ENCODE data around the gene XKR7.

Gene XKR7

GRCh38 chr20:32017711-32018251 is 49.8 kb downstream of the XKR7 start:
- peak overlapping the region; percentile 78 for H3K27ac ChIP-seq
- TF ChIP-seq ZFX (IDR thresholded peaks at IDR 0.05; ENCODE audit: borderline replicate concordance) (no peak), CTCF (IDR thresholded peaks at IDR 0.05) (peak; percentile 62)

GRCh38 chr20:32018269-32019155 is 50.6 kb downstream of the XKR7 start:
- H3K27ac ChIP-seq = peak overlapping the region; percentile 78
- TF ChIP-seq ZFX (IDR thresholded peaks at IDR 0.05; ENCODE audit: borderline replicate concordance) (no peak), CTCF (IDR thresholded peaks at IDR 0.05) (no peak)

GRCh38 chr20:32019156-32019510 is 51.2 kb downstream of the XKR7 start:
- H3K27ac ChIP-seq = peak overlapping the region; percentile 78
- TF ChIP-seq ZFX (IDR thresholded peaks at IDR 0.05; ENCODE audit: borderline replicate concordance) (no peak), CTCF (IDR thresholded peaks at IDR 0.05) (peak; percentile 51)

GRCh38 chr20:32019563-32020463 is 51.9 kb downstream of the XKR7 start:
- no peak overlapping the region for H3K27ac ChIP-seq
- TF ChIP-seq ZFX (IDR thresholded peaks at IDR 0.05; ENCODE audit: borderline replicate concordance) (no peak), CTCF (IDR thresholded peaks at IDR 0.05) (no peak)

- no peak overlapping the region for H3K27ac ChIP-seq
- no peak for TF ChIP-seq ZFX (IDR thresholded peaks at IDR 0.05; ENCODE audit: borderline replicate concordance)
- no peak for TF ChIP-seq CTCF (IDR thresholded peaks at IDR 0.05)
Observed at GRCh38 chr20:32021091-32021490, 53.1 kb downstream of the XKR7 start.

- TF ChIP-seq CTCF (IDR thresholded peaks at IDR 0.05) (no peak), ZFX (IDR thresholded peaks at IDR 0.05; ENCODE audit: borderline replicate concordance) (no peak)
- no peak overlapping the region for H3K27ac ChIP-seq
Observed at GRCh38 chr20:32024683-32025295, 56.8 kb downstream of the XKR7 start.
